HuH-7 (cell line): ENCODE data around the gene SELENOF.
A peak's percentile ranks its signal among the peaks of the same experiment; 100 is the strongest.

ENCODE experiments used
- DNase-seq: peaks from one replicate; pipeline ENCODE4 v3.0.0; 2011; ENCODE audit warnings: low spot score

Gene SELENOF

GRCh38 chr1:86913896-86914600 lies at the start of gene SELENOF:
Gene SELENOF (minus strand): TSS chr1:86914126. CDS start chr1:86914111, 15 bp downstream.
- DNase-seq: peak; percentile 86

GRCh38 chr1:86960548-86960947 lies 46.6 kb upstream of the SELENOF start:
- DNase-seq: no peak

- no peak for DNase-seq
Observed at GRCh38 chr1:86957221-86957620, 43.3 kb upstream of the SELENOF start.

DNA sequence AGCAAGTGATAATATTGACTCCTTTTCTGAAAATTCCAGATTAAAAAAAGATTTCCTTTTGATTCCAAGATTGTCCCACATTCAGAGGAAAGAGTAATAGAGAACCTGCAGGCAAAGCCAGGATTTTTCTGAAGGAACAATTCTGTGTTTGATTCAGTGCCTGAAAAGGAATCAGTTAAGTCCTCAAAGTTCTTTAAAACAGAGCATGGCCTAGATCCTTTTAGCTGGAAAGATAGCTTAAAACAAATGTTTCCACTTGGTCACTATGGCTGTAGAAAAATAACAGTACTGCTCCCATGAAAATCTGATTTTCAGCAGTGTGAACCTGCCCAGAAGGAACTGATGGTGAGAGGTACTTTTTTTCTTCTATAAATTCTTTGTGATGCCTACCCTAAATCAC lies 42.3 kb upstream of the SELENOF start:
- DNase-seq: no peak

GRCh38 chr1:86955678-86956077 lies 41.8 kb upstream of the SELENOF start:
- DNase-seq: no peak

GRCh38 chr1:86953167-86953566 lies 39.2 kb upstream of the SELENOF start:
- no peak for DNase-seq

GRCh38 chr1:86951430-86951829 lies 37.5 kb upstream of the SELENOF start:
- no peak for DNase-seq

DNA sequence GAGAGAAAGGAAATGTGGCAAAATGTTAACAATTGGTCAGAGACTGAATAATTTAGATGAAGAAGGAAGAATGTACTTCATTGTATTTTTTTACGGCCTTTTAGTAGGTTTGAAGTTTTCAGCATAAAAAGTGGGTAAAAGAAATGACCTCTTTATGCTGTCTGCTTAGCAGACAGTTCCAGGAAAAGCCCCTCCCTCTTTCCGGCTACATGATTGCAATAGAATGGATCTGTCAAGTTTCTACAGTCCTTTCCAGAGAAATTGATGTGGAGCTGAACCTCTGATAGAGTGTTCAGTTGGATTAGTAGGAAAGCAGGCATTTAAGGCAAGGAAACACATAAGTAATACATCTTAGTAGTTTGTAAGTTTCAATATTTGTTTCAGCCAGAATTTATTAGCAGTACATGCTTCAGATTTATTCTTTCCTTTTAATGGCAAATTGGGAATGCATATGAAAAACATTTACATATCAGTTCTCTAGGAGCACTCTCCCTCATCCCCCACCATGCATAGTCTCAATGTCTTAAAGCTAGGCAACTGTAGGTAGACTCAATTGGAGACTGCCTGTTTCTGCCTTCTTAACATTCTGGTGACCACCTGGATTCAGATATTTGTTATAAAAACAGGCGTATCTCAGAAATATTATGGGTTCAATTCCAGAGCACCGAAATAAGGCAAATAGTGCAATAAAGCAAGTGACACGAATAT lies 36.9 kb upstream of the SELENOF start:
- no peak for DNase-seq

DNA sequence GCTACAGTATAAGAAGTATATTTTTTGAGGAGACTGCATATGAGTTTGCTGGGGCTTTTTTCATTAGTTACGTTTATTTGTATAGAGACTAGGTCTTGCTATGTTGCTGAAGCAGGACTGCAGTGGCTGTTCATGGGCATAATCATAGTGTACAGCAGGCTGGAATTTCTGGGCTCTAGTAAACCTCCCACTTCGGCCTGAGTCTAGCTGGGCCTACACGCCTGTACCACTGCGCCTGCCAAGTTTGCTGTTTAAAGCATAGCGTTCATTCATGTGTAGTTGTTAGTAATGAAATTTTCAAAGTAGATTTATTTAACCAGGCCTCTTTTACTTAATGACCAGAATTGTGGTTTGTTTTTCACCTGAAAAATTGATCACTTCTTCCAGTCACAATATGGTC lies 34.3 kb upstream of the SELENOF start:
- DNase-seq: no peak

DNA sequence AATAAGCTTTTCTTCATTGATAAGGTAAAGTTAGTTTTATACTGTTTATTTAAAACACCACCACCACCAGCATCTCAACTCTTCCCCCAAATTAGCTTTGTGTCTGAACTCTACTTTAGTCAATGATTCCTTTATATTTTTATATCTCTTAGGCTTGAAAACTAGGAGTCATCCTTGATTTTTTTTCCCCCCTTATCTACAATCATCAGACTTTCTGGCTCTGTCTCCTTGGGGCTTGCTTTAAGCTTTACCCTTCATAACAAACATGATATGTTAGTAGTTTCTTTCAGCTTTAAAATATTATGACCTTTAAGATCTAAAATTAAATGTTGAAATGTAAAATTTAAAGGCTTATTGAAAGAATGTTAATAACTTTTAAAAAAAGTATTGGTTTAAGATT lies 28.8 kb upstream of the SELENOF start:
- DNase-seq: no peak

- DNase-seq: no peak
Observed at GRCh38 chr1:86942042-86942441, 28.1 kb upstream of the SELENOF start.

GRCh38 chr1:86940599-86940998 lies 26.7 kb upstream of the SELENOF start:
- DNase-seq: no peak

GRCh38 chr1:86939406-86939805 lies 25.5 kb upstream of the SELENOF start:
- no peak for DNase-seq

DNA sequence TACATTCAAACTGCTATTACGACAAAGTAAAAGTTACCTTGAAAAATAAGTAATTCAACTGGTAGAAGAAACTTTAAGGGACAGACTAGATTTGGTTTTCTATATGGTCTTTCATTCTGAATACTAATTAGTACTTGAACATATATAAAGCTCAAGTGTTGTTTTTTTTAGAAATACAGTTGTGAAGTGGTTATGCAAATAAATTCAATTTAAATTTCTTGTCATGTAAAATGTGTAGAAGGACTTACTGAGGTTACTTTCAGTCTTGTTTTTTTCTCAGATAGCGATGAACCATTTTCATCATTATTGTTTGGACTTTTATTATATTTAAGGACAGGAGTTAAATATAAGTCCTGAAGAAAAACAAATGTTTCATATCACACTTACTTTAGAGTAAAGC lies 24.9 kb upstream of the SELENOF start:
- DNase-seq: no peak

- DNase-seq: no peak
Observed at GRCh38 chr1:86938450-86938849, 24.5 kb upstream of the SELENOF start.

DNA sequence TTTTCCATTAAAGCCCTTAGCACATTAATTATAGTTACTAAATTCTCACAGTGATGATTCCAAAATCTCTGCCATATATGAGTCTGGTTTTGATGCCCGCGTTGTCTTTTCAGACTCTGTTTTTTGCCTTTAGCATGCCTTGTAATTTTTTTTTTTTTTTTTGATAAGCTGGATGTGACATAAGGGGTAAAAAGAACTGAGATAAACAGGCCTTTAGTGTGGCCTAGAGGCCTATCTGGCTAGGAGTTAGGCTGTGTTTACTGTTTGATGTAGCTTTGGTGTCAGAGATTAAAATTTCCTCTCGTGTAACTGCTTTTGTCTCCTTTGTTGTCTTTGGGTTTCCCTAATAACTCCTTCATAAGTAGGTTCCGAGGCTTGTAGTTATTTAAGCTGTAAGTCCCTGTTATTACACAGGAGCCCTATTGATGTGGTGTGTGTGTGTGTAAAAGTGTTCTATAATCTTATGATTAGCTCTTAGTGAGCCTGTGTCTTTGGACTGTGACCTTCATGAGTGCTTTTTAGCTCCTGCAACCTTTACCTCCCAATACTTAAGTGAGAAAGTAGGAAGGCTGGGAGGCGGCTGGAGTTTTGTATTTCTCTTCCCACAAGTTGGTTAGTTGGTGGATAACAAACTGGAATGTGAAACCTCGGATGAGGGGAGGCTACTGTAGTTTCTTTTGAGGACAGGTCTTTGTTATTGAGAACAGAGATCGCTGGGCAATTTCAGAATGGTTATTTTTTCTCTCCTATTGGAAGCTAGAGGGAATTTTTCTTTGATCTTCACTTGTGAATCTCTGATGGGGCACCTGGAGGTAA lies 19.8 kb upstream of the SELENOF start:
- no peak for DNase-seq

GRCh38 chr1:86933051-86933450 lies 19.1 kb upstream of the SELENOF start:
- no peak for DNase-seq

DNA sequence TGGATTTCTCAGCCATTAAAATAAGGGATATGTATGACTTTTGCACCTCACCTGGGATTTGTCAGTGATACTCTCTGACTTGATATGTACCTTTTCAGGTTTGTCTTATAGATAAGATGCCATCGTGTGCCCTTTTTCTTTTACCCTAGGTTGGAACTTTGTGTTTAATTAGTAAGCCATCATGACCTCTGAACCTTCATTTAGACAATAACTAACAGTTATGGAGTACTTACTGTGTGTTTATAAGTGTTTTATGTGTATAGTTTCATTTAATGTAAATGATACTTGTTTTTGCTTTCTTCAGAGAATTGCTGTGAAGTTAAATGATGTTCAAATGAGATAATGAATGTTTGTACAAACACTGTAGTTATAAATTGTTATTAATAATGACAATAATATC lies 14.9 kb upstream of the SELENOF start:
- no peak for DNase-seq

- no peak for DNase-seq
Observed at GRCh38 chr1:86926883-86927282, 13.0 kb upstream of the SELENOF start.

GRCh38 chr1:86925742-86926141 lies 11.8 kb upstream of the SELENOF start:
- DNase-seq: no peak

DNA sequence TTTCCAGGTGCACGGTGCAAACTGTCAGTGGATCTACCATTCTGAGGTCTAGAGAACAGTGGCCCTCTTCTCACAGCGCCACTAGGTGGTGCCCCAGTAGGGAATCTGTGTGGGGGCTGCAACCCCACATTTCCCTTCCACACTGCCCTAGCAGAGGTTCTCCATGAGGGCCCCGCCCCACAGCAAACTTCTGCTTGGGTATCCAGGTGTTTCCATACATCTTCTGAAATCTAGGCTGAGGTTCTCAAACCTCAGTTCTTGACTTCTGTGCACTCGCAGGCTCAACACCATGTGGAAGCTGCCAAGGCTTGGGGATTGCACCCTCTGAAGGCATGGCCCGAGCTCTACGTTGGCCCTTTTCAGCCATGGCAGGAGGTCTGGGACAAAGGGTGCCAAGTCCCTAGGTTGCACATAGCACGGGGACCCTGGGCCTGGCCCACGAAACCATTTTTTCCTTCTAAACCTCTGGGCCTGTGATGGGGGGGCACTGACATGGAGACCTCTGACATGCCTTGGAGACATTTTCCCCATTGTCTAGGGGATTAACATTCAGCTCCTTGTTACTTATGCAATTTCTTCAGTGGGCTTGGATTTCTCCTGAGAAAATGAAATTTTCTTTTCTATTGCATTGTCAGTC lies 10.5 kb upstream of the SELENOF start:
- no peak for DNase-seq

DNA sequence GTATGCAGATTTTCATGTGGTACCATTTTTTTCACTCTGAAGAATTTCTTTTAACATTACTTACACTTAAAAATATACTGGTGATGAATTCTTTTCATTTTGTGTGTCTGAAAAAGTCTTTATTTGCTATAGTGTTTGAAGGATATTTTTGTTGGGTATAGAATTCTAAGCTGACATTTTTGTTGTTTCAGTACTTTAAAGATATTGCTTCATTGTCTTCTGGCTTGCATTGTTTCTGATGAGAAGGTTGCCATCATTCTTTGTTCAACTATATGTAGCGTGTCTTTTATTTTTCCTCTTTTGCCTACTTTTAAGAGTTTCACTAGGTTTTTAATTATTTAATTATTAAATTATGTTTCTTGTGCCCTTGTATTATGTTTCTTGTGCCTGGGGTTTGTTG lies 8.5 kb upstream of the SELENOF start:
- no peak for DNase-seq
